CD4-positive, alpha-beta T cell (primary cell): Measurements from ENCODE around the gene VWF. TPM values are rescaled to one million over a fixed set of nuclear protein-coding genes. Genes with fewer than 3 reads are reported as not detected.

Source experiments
- ATAC-seq: fragments of 200-7000 bp; cut with Tn5 transposase; one replicate; pipeline ENCODE4 v1.10.0; 2022; ENCODE audit warnings: mild to moderate bottlenecking; ENCODE audit not compliant: poor library complexity
- CTCF ChIA-PET: fragments of 350-600 bp; sonication (Branson Sonifier 250); formaldehyde crosslinking; loops from one replicate; lab custom pipeline; 2021; ENCODE audit warnings: antibody characterized with exemption, inconsistent platforms; lab: Charles Lee
- POLR2A ChIA-PET: fragments of 350-600 bp; sonication (Branson Sonifier 250); formaldehyde crosslinking; loops from one replicate; lab custom pipeline; 2021; ENCODE audit warnings: antibody characterized with exemption, inconsistent platforms; lab: Charles Lee
- DNase-seq, 14 experiments: peaks; one replicate each; pipeline ENCODE4 v3.0.0-alpha.2; 2013 to 2020; ENCODE audit warnings: mixed read lengths in 2 of 14
- H3K27ac ChIP-seq, 2 donors: one replicate each; pipeline versions ENCODE4 v1.5.1 to v1.7.0; 2013; ENCODE audit warnings: low read length in 2 of 2, low read depth in 1 of 2, mild to moderate bottlenecking in 1 of 2
- H3K27me3 ChIP-seq, 2 experiments: 1 replicate in 1 of 2; 2 replicates in 1 of 2; pipeline versions ENCODE4 v1.6.1 to v1.7.0; 2013; ENCODE audit warnings: low read length in 2 of 2, control low read depth in 1 of 2, mild to moderate bottlenecking in 1 of 2, moderate library complexity in 1 of 2; ENCODE audit not compliant: insufficient read depth in 2 of 2, control insufficient read depth in 1 of 2
- H3K36me3 ChIP-seq: one replicate; pipeline ENCODE4 v1.6.1; 2013; ENCODE audit warnings: low read length, control low read depth; ENCODE audit not compliant: insufficient read depth
- H3K4me1 ChIP-seq: one replicate; pipeline ENCODE4 v1.6.1; 2013; ENCODE audit warnings: low read length, control low read depth; ENCODE audit not compliant: insufficient read depth
- H3K4me3 ChIP-seq: one replicate; pipeline ENCODE4 v1.5.1; 2013; ENCODE audit warnings: mild to moderate bottlenecking, low read length, moderate library complexity
- H3K9me3 ChIP-seq, 2 experiments: 1 replicate in 1 of 2; 2 replicates in 1 of 2; pipeline versions ENCODE4 v1.6.1 to v1.7.0; 2013; ENCODE audit warnings: low read length in 2 of 2, mild to moderate bottlenecking in 2 of 2, control low read depth in 1 of 2, moderate library complexity in 1 of 2; ENCODE audit not compliant: control insufficient read depth in 1 of 2, insufficient read depth in 1 of 2
- H3K27ac Mint-ChIP-seq: one replicate; pipeline ENCODE4 v1.8.0; 2020; ENCODE audit warnings: mixed read lengths
- H3K27me3 Mint-ChIP-seq: one replicate; pipeline ENCODE4 v1.8.0; 2021; ENCODE audit warnings: mixed read lengths
- H3K36me3 Mint-ChIP-seq: one replicate; pipeline ENCODE4 v1.8.0; 2021; ENCODE audit warnings: low read depth, mixed read lengths
- H3K4me1 Mint-ChIP-seq: one replicate; pipeline ENCODE4 v1.8.0; 2021; ENCODE audit warnings: low read depth, mixed read lengths
- H3K4me3 Mint-ChIP-seq: one replicate; pipeline ENCODE4 v1.8.0; 2020; ENCODE audit warnings: mild to moderate bottlenecking, mixed read lengths
- H3K9me3 Mint-ChIP-seq: one replicate; pipeline ENCODE4 v1.8.0; 2020; ENCODE audit warnings: mixed read lengths
- intact Hi-C, 2 experiments: fragments of 100-400 bp; cut with DNase I in 1 of 2; cut with micrococcal nuclease in 1 of 2; formaldehyde crosslinking; loops; one replicate each; pipeline versions ENCODE4 v1.15.1 to v1.9.0; 2023 to 2025; cut with DNase I, micrococcal nuclease
- total RNA-seq, 174 experiments: library from RNA in 2 of 174; stranded (reverse) in 2 of 174; gene quantifications; one replicate each; pipeline ENCODE4 v1.2.3 and lab custom pipeline; 2021 to 2026
- TF ChIP-seq, protein P1 (sequence below): fragments of 200-600 bp; IDR thresholded peaks from one replicate; pipeline ENCODE4 v1.8.0; 2022; ENCODE audit warnings: antibody characterized with exemption, mild to moderate bottlenecking

Gene VWF
- total RNA-seq, 2 experiments from 2014 or later: 0.20 TPM; not detected in 1

DNA sequence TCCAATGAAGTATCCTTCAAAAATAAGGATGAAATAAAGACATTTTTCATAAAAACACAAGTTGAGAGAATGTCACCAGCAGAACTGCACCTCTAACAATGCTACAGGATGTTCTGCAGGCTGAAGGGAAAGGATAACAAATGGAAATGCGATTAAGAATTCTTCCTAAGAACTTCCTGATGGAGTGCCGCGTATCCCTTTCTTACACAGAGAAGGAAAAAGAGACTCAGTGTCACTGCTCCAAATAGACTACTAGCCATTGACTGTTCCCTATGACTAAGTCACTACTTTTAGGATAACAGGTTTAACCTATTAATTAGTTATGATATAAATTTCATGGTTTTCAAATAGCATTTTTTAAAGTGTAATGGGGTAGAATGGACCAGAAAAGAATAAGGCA is 182.6 kb downstream of the VWF start:
- Histone ChIP-seq H3K36me3 (no peaks in the 10 kb centered on the region), H3K27ac (no peak overlapping the region), H3K4me1 (no peaks in the 10 kb centered on the region), H3K4me3 (no peak overlapping the region), H3K9me3 (peaks cover 0 to 4% of the 10 kb centered on the region in 2 experiments), H3K27me3 (peaks cover 27 to 55% of the 10 kb centered on the region in 2 experiments)
- no peak for ATAC-seq
- Mint-ChIP-seq H3K36me3 (no peaks in the 10 kb centered on the region), H3K4me3 (no peak overlapping the region), H3K27ac (no peak overlapping the region), H3K27me3 (peaks cover 79% of the 10 kb centered on the region), H3K9me3 (no peaks in the 10 kb centered on the region), H3K4me1 (no peaks in the 10 kb centered on the region)
- POLR2A ChIA-PET: no interaction called here
- DNase-seq: no peak
- TF ChIP-seq, protein P1, sequence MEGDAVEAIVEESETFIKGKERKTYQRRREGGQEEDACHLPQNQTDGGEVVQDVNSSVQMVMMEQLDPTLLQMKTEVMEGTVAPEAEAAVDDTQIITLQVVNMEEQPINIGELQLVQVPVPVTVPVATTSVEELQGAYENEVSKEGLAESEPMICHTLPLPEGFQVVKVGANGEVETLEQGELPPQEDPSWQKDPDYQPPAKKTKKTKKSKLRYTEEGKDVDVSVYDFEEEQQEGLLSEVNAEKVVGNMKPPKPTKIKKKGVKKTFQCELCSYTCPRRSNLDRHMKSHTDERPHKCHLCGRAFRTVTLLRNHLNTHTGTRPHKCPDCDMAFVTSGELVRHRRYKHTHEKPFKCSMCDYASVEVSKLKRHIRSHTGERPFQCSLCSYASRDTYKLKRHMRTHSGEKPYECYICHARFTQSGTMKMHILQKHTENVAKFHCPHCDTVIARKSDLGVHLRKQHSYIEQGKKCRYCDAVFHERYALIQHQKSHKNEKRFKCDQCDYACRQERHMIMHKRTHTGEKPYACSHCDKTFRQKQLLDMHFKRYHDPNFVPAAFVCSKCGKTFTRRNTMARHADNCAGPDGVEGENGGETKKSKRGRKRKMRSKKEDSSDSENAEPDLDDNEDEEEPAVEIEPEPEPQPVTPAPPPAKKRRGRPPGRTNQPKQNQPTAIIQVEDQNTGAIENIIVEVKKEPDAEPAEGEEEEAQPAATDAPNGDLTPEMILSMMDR: no peak
- intact Hi-C loops: no loop called here
- CTCF ChIA-PET: no interaction called here

DNA sequence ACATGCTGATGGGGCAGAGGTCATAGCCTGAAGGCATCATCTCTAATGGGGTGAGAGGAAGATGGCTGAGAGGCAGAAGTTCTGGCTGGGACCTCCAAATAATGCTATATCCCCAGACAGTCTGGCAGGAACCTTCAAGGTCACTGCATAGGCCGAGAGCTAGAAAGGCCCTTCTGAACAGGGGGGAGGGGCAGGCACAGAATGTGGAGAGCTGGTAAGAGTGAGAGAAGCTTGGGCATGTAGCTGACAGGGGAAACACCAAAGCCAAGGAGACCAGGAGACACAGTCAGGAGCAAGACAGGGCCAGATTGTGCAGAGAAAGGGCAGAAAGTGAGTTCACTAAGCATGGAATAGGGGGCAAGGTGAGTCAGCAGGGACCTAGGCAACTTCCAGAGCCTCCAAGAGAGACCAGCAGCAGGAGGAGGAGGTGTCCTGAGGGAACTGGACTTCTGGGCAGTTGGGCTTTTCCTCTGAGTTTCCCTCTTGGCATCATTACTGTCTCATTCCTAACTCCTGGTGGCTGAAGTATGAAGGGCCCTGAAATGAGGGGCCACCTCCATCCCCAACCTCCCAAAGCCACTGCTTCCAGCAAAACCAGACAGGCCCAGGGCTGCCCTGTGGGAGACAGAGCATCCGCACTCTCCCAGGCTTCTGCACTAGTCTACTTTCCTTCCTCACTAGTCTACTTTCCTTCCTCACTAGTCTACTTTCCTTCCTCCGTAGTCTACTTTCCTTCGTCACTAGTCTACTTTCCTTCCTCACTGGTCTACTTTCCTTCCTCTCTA is 196.5 kb downstream of the VWF start:
- Histone ChIP-seq H3K4me1 (no peaks in the 10 kb centered on the region), H3K27ac (no peak overlapping the region), H3K4me3 (no peak overlapping the region), H3K36me3 (no peaks in the 10 kb centered on the region), H3K9me3 (no peaks in the 10 kb centered on the region), H3K27me3 (peaks cover 7 to 9% of the 10 kb centered on the region in 2 experiments)
- DNase-seq (no peak), ATAC-seq (no peak)
- Mint-ChIP-seq H3K4me1 (no peaks in the 10 kb centered on the region), H3K4me3 (no peak overlapping the region), H3K27me3 (peaks cover 54% of the 10 kb centered on the region), H3K27ac (no peak overlapping the region), H3K9me3 (no peaks in the 10 kb centered on the region), H3K36me3 (no peaks in the 10 kb centered on the region)
- ChIA-PET CTCF (no interaction called here), POLR2A (no interaction called here)
- intact Hi-C loops: no loop called here
- TF ChIP-seq, protein P1: no peak

DNA sequence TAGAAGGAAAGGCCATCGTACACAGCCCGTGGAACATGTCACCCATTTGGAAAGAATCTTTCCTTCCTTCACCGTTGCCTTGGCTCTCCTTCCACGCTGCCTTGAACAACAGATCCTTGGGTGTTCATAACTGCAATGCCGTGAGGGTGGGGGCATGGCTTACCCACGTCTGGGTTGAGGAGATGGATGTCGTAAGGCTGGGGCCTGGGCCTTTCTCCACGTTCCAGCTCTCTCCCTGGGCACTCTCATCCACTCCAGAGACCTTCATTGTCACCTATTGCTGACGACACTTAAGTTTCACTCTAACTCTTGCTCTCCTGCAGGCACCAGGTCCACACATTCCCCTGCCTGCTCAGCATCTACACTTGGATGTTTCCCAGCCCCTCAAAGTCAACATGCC is 198.8 kb downstream of the VWF start:
- Histone ChIP-seq H3K4me1 (no peaks in the 10 kb centered on the region), H3K27ac (no peak overlapping the region), H3K36me3 (no peaks in the 10 kb centered on the region), H3K4me3 (no peak overlapping the region), H3K9me3 (no peaks in the 10 kb centered on the region), H3K27me3 (peaks cover 2 to 8% of the 10 kb centered on the region in 2 experiments)
- ATAC-seq (no peak), DNase-seq (no peak)
- no peaks in the 10 kb centered on the region for H3K36me3 Mint-ChIP-seq
- TF ChIP-seq, protein P1: no peak
- H3K4me1 Mint-ChIP-seq: no peaks in the 10 kb centered on the region
- peaks cover 52% of the 10 kb centered on the region for H3K27me3 Mint-ChIP-seq
- H3K27ac Mint-ChIP-seq: no peak overlapping the region
- H3K4me3 Mint-ChIP-seq: no peak overlapping the region
- ChIA-PET CTCF (no interaction called here), POLR2A (no interaction called here)
- intact Hi-C loops: no loop called here
- H3K9me3 Mint-ChIP-seq: no peaks in the 10 kb centered on the region
